Activated CD8-positive, alpha-beta memory T cell treated with anti-CD3 and anti-CD28 coated beads for 36 hours (primary cell): Measurements from ENCODE around the gene ATG2A. TPM values are rescaled to one million over a fixed set of nuclear protein-coding genes. Genes with fewer than 3 reads are reported as not detected.

Experiments used
- CTCF ChIA-PET: fragments of 350-600 bp; sonication (Branson Sonifier 250); formaldehyde crosslinking; loops from one replicate; lab custom pipeline; 2021; ENCODE audit warnings: antibody characterized with exemption; lab: Charles Lee
- POLR2A ChIA-PET: fragments of 350-600 bp; sonication (Branson Sonifier 250); formaldehyde crosslinking; loops from one replicate; lab custom pipeline; 2021; ENCODE audit warnings: antibody characterized with exemption; lab: Charles Lee
- total RNA-seq, 2 experiments: library from RNA; stranded (reverse); gene quantifications; one replicate each; pipeline ENCODE4 v1.2.3, GENCODE V29; 2021

The ATG2A gene
- total RNA-seq, 2 experiments from 2014 or later = 21.7 to 22.6 TPM

- POLR2A ChIA-PET = interaction anchor here (1.1 to 8.8 kb wide), 4 partner anchors 11 to 31 kb away, joined by 4 to 161 read pairs (median 20); no protein-coding TSS in a partner anchor
- CTCF ChIA-PET = interaction anchor here (0.8 to 12.8 kb wide), 3 partner anchors 13 to 73 kb away, joined by 3 to 371 read pairs (median 5); partner anchors contain the start of gene CDC42BPG
Measured at GRCh38 chr11:64880240-64881001, 36.6 kb downstream of the ATG2A start.

DNA sequence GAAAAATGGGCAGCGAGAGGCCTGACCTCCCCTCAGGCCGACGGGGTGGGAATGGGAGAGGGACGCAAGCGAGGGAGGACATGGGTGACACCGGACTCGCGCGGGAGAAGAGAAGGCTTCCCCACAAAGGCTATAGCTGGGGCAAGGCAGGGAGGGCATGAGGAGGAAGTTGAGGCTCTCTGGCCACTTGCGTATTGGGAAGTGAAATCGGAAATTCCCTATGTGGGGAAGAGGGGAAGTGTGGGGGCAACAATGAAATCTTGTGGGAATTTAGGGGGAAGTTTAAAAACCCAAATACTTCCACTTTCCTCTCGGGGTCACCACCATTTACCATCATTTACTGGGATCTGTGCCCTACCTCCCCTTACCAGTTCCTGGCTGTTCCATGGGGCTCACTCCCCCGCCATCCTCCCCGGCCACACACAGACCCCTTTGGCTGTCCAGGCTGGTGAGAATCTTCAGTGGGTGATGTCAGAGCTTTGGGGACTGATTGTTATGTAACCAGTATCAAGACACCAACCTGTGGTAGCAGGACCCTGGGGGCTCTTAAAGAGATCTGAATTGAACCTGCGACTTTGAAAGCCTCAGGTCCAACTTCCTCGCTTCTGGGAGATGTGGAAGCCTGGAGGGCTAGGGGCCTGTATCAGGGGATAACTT, 37.6 kb downstream of the ATG2A start:
- POLR2A ChIA-PET = interaction anchor here (0.9 to 8.8 kb wide), 5 partner anchors 10 to 45 kb away, joined by 3 to 161 read pairs (median 20); partner anchors contain the start of gene PPP2R5B
- CTCF ChIA-PET = interaction anchor here (1.2 to 12.8 kb wide), 3 partner anchors 8 to 23 kb away, joined by 3 to 371 read pairs (median 49); partner anchors contain the start of gene CDC42BPG

GRCh38 chr11:64878494-64879243, 38.3 kb downstream of the ATG2A start, which contains the start of gene EHD1:
TSS of gene EHD1 (minus strand) at chr11:64878621. CDS start at chr11:64878464, 157 bp downstream.
- CTCF ChIA-PET = interaction anchor here (0.9 to 12.8 kb wide), 6 partner anchors 9 to 38 kb away, joined by 3 to 371 read pairs (median 4); partner anchors contain the start of genes ATG2A and CDC42BPG
- POLR2A ChIA-PET = interaction anchor here (0.7 to 8.8 kb wide), 9 partner anchors 9 to 120 kb away, joined by 3 to 161 read pairs (median 4); partner anchors contain the start of gene PPP2R5B

- POLR2A ChIA-PET = interaction anchor here (0.7 to 8.8 kb wide), 7 partner anchors 9 to 121 kb away, joined by 3 to 161 read pairs (median 7); no protein-coding TSS in a partner anchor
- CTCF ChIA-PET = interaction anchor here (0.9 to 12.8 kb wide), 5 partner anchors 9 to 38 kb away, joined by 3 to 371 read pairs (median 5); partner anchors contain the start of genes ATG2A and CDC42BPG
Measured at GRCh38 chr11:64878223-64878493, 38.9 kb downstream of the ATG2A start.

DNA sequence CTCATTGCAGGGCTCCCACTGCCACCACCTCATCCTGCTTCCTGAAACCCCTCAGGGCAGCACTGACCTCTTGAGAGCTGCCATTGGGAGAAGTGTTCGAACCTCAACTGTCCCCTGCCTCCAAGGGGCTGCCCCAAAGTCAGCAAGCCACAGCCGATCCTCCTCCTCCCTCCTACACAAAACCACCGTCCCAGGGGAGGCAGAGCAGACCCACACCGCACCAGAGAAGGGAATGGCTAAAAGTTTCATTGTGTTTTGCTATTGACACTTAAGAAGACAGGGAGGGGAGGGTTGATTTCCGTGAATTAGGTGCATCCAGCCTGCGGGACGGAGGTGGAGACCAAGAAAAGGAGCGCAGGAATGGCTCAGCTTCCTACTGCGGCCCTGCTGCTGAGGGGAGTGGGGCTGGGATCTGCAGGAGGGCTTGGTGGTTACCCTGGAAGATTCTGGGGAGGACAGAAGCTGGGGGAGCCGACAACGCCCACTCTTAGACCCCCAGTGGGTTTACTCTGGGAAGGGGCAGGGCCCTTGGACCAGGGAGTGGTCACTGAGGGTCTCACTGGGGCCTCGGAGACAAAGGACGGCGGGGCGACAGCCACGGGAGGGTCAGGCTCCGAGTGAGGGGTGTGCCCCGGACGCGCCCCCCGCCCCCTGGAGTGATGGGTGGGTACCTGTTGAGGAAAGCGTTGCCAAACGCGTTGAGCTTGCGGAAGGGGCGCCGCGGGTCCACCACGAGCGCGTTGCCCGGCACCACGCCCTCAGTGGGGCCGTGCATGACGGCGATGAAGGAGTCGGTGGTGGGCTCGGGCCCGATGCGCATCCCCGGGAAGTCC, 39.4 kb downstream of the ATG2A start:
- CTCF ChIA-PET = interaction anchor here (0.9 to 12.8 kb wide), 7 partner anchors 7 to 39 kb away, joined by 3 to 371 read pairs (median 5); partner anchors contain the start of genes ATG2A and CDC42BPG
- POLR2A ChIA-PET = interaction anchor here (0.7 to 8.8 kb wide), 9 partner anchors 8 to 244 kb away, joined by 3 to 161 read pairs (median 4); partner anchors contain the start of genes FAU and MRPL49

DNA sequence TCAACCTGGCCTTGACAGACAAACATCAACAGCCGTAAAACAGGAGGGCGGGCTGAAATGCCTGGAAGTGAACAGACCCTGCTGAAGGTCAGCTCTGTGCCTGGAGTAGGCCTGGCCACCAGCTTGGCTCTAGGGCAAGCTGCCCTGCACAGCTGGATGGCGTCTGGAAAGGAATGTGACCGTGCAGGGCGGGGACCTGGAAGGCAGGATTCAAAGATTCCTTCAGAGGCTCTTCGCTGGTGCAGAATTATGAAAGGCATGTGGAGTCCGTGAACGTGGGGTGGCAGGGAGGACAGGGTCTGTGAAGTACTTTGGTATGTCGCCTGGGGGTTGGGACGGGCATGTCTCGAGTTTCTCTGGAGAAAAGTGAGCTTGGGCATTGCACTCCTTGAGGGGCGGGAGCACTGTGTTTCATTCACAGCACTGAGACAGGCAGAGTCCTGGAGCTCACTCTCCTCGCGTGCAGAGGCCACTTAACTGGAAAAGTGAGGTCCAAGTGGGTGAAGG, 40.1 kb downstream of the ATG2A start:
- CTCF ChIA-PET = interaction anchor here (0.9 to 12.8 kb wide), 5 partner anchors 8 to 138 kb away, joined by 3 to 371 read pairs (median 5); partner anchors contain the start of genes ARL2 and CDC42BPG
- POLR2A ChIA-PET = interaction anchor here (0.9 to 8.8 kb wide), 4 partner anchors 9 to 245 kb away, joined by 3 to 161 read pairs (median 12); partner anchors contain the start of genes FAU and MRPL49

GRCh38 chr11:64876229-64876750, 40.7 kb downstream of the ATG2A start:
- CTCF ChIA-PET = interaction anchor here (1.2 to 12.8 kb wide), 4 partner anchors 9 to 138 kb away, joined by 4 to 371 read pairs (median 27); partner anchors contain the start of genes ARL2 and CDC42BPG
- POLR2A ChIA-PET = interaction anchor here (1.2 to 8.8 kb wide), 2 partner anchors 14 to 246 kb away, joined by 3 to 161 read pairs; partner anchors contain the start of genes FAU and MRPL49

GRCh38 chr11:64875369-64876228, 41.4 kb downstream of the ATG2A start:
- POLR2A ChIA-PET = interaction anchor here (0.6 to 8.8 kb wide), 3 partner anchors 13 to 97 kb away, joined by 3 to 161 read pairs (median 5); partner anchors contain the start of gene SF1
- CTCF ChIA-PET = interaction anchor here (1.2 to 12.8 kb wide), 6 partner anchors 9 to 139 kb away, joined by 3 to 371 read pairs (median 8); partner anchors contain the start of genes ARL2 and CDC42BPG

DNA sequence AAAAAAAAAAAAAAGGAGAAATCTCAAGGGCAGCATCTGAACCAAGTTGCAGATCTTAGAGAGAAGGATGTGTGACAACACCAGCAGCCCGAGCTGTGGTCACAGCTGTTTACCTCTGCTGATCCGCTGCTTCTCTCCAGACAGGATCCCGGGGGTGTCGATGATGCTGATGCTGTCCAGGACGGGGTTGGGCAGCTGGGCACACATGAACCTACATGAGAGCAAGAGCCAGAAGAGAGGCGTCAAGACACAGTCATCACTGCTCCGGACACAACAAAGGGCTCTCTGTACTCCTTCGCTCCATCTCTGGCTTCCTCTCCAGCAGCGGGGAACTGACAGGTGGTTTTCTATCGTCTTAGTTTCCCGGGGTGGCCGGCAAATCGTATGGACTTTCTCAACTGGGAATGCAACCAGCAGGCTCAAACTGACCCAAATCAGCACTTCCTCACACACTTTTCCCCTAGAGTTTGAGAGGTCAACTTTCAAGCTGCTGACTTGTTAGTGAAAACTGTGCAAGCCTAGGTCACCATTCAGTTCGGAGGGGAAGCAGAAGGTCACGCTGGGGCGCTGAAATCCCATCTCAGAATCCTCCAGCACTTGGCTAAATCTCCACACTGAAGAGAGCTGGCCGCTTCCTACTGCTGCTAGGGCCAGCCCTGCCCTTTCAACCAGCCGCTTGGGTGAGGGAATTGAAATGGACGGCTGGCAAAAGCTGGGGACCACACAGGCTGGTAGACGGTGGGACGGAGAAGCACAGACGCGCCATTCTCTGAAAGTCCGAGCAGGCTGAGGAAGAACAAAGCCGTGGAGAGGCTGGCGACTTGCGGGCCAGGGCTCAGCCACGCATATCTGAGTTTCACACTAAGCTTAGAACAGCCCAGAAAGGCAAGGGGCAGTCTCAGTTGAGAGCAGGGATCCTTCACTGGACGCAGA, 42.4 kb downstream of the ATG2A start:
- CTCF ChIA-PET = interaction anchor here (1.2 to 12.8 kb wide), 4 partner anchors 13 to 138 kb away, joined by 3 to 371 read pairs (median 30); partner anchors contain the start of gene CDC42BPG
- POLR2A ChIA-PET = interaction anchor here (1.3 to 8.8 kb wide), 3 partner anchors 12 to 27 kb away, joined by 3 to 161 read pairs (median 5); no protein-coding TSS in a partner anchor

- ChIA-PET CTCF (interaction anchor here (0.9 to 12.8 kb wide), 3 partner anchors 14 to 22 kb away, joined by 3 to 371 read pairs (median 49); partner anchors contain the start of gene CDC42BPG), POLR2A (interaction anchor here (0.6 to 8.8 kb wide), 4 partner anchors 10 to 22 kb away, joined by 3 to 161 read pairs (median 6); no protein-coding TSS in a partner anchor)
Measured at GRCh38 chr11:64872790-64873488, 44.1 kb downstream of the ATG2A start.

- CTCF ChIA-PET = interaction anchor here (8.4 to 12.8 kb wide), 2 partner anchors 15 to 16 kb away, joined by 49 to 371 read pairs; partner anchors contain the start of gene CDC42BPG
- POLR2A ChIA-PET = no interaction called here
Measured at GRCh38 chr11:64871492-64871891, 45.5 kb downstream of the ATG2A start.

GRCh38 chr11:64870893-64871466, 46.0 kb downstream of the ATG2A start:
- POLR2A ChIA-PET = interaction anchor here (0.8 kb wide), 1 partner anchor 12 kb away, joined by 3 read pairs; no protein-coding TSS in a partner anchor
- CTCF ChIA-PET = interaction anchor here (2.8 to 12.2 kb wide), 4 partner anchors 11 to 23 kb away, joined by 28 to 89 read pairs (median 36); no protein-coding TSS in a partner anchor
